ENCODE results near the gene LPCAT3.
"Not testable (repeated sequence)": the region's sequence is repeated elsewhere in the genome, so short reads cannot be mapped to it uniquely, and the experiment has no call there.

GRCh38 chr12:7011398-7011797, 6.9 kb downstream of the LPCAT3 start:
- not testable (repeated sequence) for TF ChIP-seq CTCF (conservative IDR thresholded peaks at IDR 0.05); ZFX (IDR thresholded peaks at IDR 0.05)
